Neural cell (in vitro differentiated cells): ENCODE measurements around the gene TNS1. TPM values are rescaled to one million over a fixed set of nuclear protein-coding genes. Genes with fewer than 3 reads are reported as not detected.

Experiments
- H2AFZ ChIP-seq: fragments of 200-600, 300-800 bp; sonication (generic), shearing (Covaris generic); 2 replicates; pipeline ENCODE4 v1.6.0; 2014; ENCODE audit warnings: low read depth, mild to moderate bottlenecking, antibody characterized with exemption, low read length, moderate library complexity
- H3F3A ChIP-seq: fragments of 200-600 bp; shearing (Covaris generic); 2 replicates; pipeline ENCODE4 v1.6.1; 2016; ENCODE audit warnings: mild to moderate bottlenecking, moderate library complexity, mixed read lengths, antibody characterized with exemption, low read length; ENCODE audit not compliant: insufficient read depth, poor library complexity, severe bottlenecking
- H3K27ac ChIP-seq: fragments of 200-600, 300-800 bp; sonication (generic), shearing (Covaris generic); 2 replicates; pipeline ENCODE4 v1.5.1; 2014; ENCODE audit warnings: mild to moderate bottlenecking, low read length, moderate library complexity
- H3K27me3 ChIP-seq: fragments of 300-800, 200-600 bp; sonication (generic), shearing (Covaris generic); 2 replicates; pipeline ENCODE4 v1.6.0; 2014; ENCODE audit warnings: mild to moderate bottlenecking, low read depth, low read length, moderate library complexity; ENCODE audit not compliant: insufficient read depth
- H3K36me3 ChIP-seq: fragments of 300-800, 200-600 bp; sonication (generic), shearing (Covaris generic); 2 replicates; pipeline ENCODE4 v1.5.1; 2014; ENCODE audit warnings: mild to moderate bottlenecking, antibody characterized with exemption, low read length, moderate library complexity; ENCODE audit not compliant: insufficient read depth
- H3K4me2 ChIP-seq: fragments of 300-800, 200-600 bp; sonication (generic), shearing (Covaris generic); 2 replicates; pipeline ENCODE4 v1.6.0; 2014; ENCODE audit warnings: mild to moderate bottlenecking, low read length
- H3K4me3 ChIP-seq: fragments of 300-800, 200-600 bp; sonication (generic), shearing (Covaris generic); 2 replicates; pipeline ENCODE4 v1.5.1; 2014; ENCODE audit warnings: mild to moderate bottlenecking, low read length, moderate library complexity
- H3K79me2 ChIP-seq: fragments of 200-600 bp; shearing (Covaris generic); replicated peaks from 2 replicates; pipeline ENCODE4 v1.6.0; 2014; ENCODE audit warnings: mild to moderate bottlenecking, low read length, moderate library complexity; ENCODE audit not compliant: insufficient read depth
- H3K9ac ChIP-seq: fragments of 300-800, 200-600 bp; sonication (generic), shearing (Covaris generic); 2 replicates; pipeline ENCODE4 v1.6.1; 2016; ENCODE audit warnings: mild to moderate bottlenecking, low read length, mixed read lengths
- H3K9me2 ChIP-seq: fragments of 200-600 bp; shearing (Covaris generic); 2 replicates; pipeline ENCODE4 v1.6.1; 2016; ENCODE audit warnings: mild to moderate bottlenecking, low read length, mixed read lengths; ENCODE audit not compliant: insufficient read depth
- H3K9me3 ChIP-seq: fragments of 200-600, 300-800 bp; sonication (generic), shearing (Covaris generic); 2 replicates; pipeline ENCODE4 v1.6.1; 2016; ENCODE audit warnings: mild to moderate bottlenecking, mixed run types, low read length, moderate library complexity, mixed read lengths
- H4K20me1 ChIP-seq: fragments of 200-600 bp; shearing (Covaris generic); 2 replicates; pipeline ENCODE4 v1.6.1; 2016; ENCODE audit warnings: mild to moderate bottlenecking, mixed run types; ENCODE audit not compliant: insufficient read depth
- CTCF ChIP-seq: fragments of 450-650 bp; IDR thresholded peaks from 2 replicates; pipeline ENCODE4 v1.5.1; 2014; ENCODE audit warnings: antibody characterized with exemption, mild to moderate bottlenecking, moderate library complexity; ENCODE audit not compliant: poor library complexity, severe bottlenecking
- EP300 ChIP-seq: fragments of 450-650 bp; conservative IDR thresholded peaks from 2 replicates; pipeline ENCODE4 v1.6.1; 2014; ENCODE audit warnings: antibody characterized with exemption, mild to moderate bottlenecking, moderate library complexity; ENCODE audit not compliant: poor library complexity, severe bottlenecking
- EZH2 ChIP-seq: fragments of 200-600, 300-800 bp; shearing (Covaris generic), sonication (generic); IDR thresholded peaks from 2 replicates; pipeline ENCODE4 v1.6.1; 2014; ENCODE audit warnings: antibody characterized with exemption, low read length, borderline replicate concordance, mild to moderate bottlenecking; ENCODE audit not compliant: insufficient read depth, poor library complexity, severe bottlenecking
- MXI1 ChIP-seq: fragments of 450-650 bp; conservative IDR thresholded peaks from 2 replicates; pipeline ENCODE4 v1.6.1; 2014; ENCODE audit warnings: antibody characterized with exemption, mild to moderate bottlenecking; ENCODE audit not compliant: poor library complexity, severe bottlenecking
- POLR2AphosphoS5 ChIP-seq: IDR thresholded peaks from 2 replicates; pipeline ENCODE4 v1.6.1; 2012
- RAD21 ChIP-seq: fragments of 450-650 bp; conservative IDR thresholded peaks from 2 replicates; pipeline ENCODE4 v1.6.1; 2014; ENCODE audit warnings: antibody characterized with exemption, mild to moderate bottlenecking, moderate library complexity
- SMC3 ChIP-seq: fragments of 450-650 bp; conservative IDR thresholded peaks from 2 replicates; pipeline ENCODE4 v1.6.1; 2014; ENCODE audit warnings: antibody characterized with exemption, mild to moderate bottlenecking, moderate library complexity; ENCODE audit not compliant: poor library complexity
- TAF1 ChIP-seq: IDR thresholded peaks from 2 replicates; pipeline ENCODE4 v1.6.1; 2012; ENCODE audit warnings: low read depth
- polyA plus RNA-seq: library from polyadenylated mRNA; depleted of rRNA; stranded (reverse); fragments of >200 nt; gene quantifications from 2 replicates; pipeline ENCODE4 v1.2.3, GENCODE V29; 2014
- TF ChIP-seq, protein P1 (sequence below): IDR thresholded peaks from 2 replicates; pipeline ENCODE4 v1.6.1; 2012; ENCODE audit warnings: borderline replicate concordance

Gene TNS1
- polyA plus RNA-seq, 1 donor from 2014 or later: 1.5 TPM

- Histone ChIP-seq H2AFZ (no peak overlapping the region), H3K4me2 (no peak overlapping the region), H3K79me2 (no peaks in the 10 kb centered on the region), H3K9ac (peak overlapping the region; percentile 4), H3F3A (no peaks in the 10 kb centered on the region), H3K27ac (peak overlapping the region; percentile 39), H3K9me2 (no peaks in the 10 kb centered on the region), H3K27me3 (no peaks in the 10 kb centered on the region), H4K20me1 (no peaks in the 10 kb centered on the region), H3K9me3 (no peaks in the 10 kb centered on the region), H3K4me3 (peak overlapping the region; percentile 38), H3K36me3 (no peaks in the 10 kb centered on the region)
- peak; percentile 74 for TF ChIP-seq EP300
- TF ChIP-seq, protein P1, sequence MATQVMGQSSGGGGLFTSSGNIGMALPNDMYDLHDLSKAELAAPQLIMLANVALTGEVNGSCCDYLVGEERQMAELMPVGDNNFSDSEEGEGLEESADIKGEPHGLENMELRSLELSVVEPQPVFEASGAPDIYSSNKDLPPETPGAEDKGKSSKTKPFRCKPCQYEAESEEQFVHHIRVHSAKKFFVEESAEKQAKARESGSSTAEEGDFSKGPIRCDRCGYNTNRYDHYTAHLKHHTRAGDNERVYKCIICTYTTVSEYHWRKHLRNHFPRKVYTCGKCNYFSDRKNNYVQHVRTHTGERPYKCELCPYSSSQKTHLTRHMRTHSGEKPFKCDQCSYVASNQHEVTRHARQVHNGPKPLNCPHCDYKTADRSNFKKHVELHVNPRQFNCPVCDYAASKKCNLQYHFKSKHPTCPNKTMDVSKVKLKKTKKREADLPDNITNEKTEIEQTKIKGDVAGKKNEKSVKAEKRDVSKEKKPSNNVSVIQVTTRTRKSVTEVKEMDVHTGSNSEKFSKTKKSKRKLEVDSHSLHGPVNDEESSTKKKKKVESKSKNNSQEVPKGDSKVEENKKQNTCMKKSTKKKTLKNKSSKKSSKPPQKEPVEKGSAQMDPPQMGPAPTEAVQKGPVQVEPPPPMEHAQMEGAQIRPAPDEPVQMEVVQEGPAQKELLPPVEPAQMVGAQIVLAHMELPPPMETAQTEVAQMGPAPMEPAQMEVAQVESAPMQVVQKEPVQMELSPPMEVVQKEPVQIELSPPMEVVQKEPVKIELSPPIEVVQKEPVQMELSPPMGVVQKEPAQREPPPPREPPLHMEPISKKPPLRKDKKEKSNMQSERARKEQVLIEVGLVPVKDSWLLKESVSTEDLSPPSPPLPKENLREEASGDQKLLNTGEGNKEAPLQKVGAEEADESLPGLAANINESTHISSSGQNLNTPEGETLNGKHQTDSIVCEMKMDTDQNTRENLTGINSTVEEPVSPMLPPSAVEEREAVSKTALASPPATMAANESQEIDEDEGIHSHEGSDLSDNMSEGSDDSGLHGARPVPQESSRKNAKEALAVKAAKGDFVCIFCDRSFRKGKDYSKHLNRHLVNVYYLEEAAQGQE: peak; percentile 70
- TF ChIP-seq POLR2AphosphoS5: peak; percentile 57
- no peak for TF ChIP-seq EZH2
These were observed 195.8 kb downstream of the TNS1 start for GRCh38 chr2:217807025-217807424.

GRCh38 chr2:217806482-217806765, 196.4 kb downstream of the TNS1 start:
- no peak overlapping the region for H3K4me2 ChIP-seq
- H2AFZ ChIP-seq: no peak overlapping the region
- H3F3A ChIP-seq: no peaks in the 10 kb centered on the region
- peak overlapping the region; percentile 39 for H3K27ac ChIP-seq
- no peaks in the 10 kb centered on the region for H3K9me3 ChIP-seq
- H4K20me1 ChIP-seq: no peaks in the 10 kb centered on the region
- H3K9me2 ChIP-seq: no peaks in the 10 kb centered on the region
- H3K9ac ChIP-seq: peak overlapping the region; percentile 4
- no peaks in the 10 kb centered on the region for H3K79me2 ChIP-seq
- H3K4me3 ChIP-seq: peak overlapping the region; percentile 38
- no peaks in the 10 kb centered on the region for H3K36me3 ChIP-seq
- TF ChIP-seq RAD21 (no peak), EZH2 (no peak), EP300 (no peak), MXI1 (no peak)
- H3K27me3 ChIP-seq: no peaks in the 10 kb centered on the region

DNA sequence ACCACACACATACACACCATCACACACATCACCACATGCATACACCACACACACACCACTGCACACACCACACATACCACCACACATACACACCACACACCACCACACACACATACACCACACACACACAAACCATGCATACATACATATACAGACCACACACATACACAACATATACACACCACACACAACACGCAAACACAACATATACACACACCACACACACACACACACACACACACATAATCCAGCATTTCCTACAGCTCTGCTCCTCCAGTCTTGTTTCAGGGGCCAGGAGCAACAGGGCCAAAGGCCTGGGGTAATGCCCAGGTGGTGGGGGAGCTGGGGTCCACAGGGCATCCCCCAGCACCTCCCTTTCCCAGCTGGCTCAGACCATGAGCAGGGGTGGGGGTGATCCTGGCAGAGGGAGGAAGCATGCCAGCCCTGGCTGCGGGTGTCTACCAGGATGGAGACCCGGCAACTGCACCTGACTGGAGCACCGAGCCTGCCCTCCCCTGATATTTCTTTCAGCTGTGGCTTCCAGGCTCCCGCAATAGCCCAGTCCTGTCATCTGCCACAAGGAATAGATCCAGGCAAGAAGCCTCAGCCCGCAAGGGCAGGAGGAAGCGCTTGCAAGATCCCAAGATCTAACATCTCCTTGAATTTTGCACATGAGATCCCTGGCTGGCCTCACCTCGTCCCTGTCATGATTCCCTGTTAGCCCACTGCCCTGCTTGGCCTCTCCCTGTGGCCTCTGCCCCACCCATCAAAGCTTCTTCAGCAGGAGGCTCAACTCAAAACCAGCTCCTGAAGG, 196.9 kb downstream of the TNS1 start:
- Histone ChIP-seq H3K27me3 (no peaks in the 10 kb centered on the region), H4K20me1 (no peaks in the 10 kb centered on the region), H3K9ac (peak overlapping the region; percentile 4), H3K27ac (no peak overlapping the region), H3K9me2 (no peaks in the 10 kb centered on the region), H3F3A (no peaks in the 10 kb centered on the region), H3K79me2 (no peaks in the 10 kb centered on the region), H2AFZ (no peak overlapping the region), H3K4me2 (no peak overlapping the region), H3K4me3 (peak overlapping the region; percentile 38), H3K36me3 (no peaks in the 10 kb centered on the region), H3K9me3 (no peaks in the 10 kb centered on the region)
- no peak for TF ChIP-seq SMC3
- no peak for TF ChIP-seq RAD21
- TF ChIP-seq TAF1: no peak
- TF ChIP-seq EP300: no peak
- no peak for TF ChIP-seq CTCF
- TF ChIP-seq MXI1: no peak
- TF ChIP-seq POLR2AphosphoS5: no peak
- TF ChIP-seq EZH2: no peak
- TF ChIP-seq, protein P1: no peak
